Nephron progenitor cell (in vitro differentiated cells): ENCODE results near the gene KLKB1.
"Not testable (repeated sequence)": the region's sequence is repeated elsewhere in the genome, so short reads cannot be mapped to it uniquely, and the experiment has no call there.

ENCODE experiments used
- DNase-seq: peaks from one replicate; pipeline ENCODE4 v3.0.0; 2021
- H3K27ac Mint-ChIP-seq: 2 replicates; pipeline ENCODE4 v1.8.0; 2021; ENCODE audit warnings: mild to moderate bottlenecking, moderate library complexity, mixed read lengths
- H3K27me3 Mint-ChIP-seq: 2 replicates; pipeline ENCODE4 v1.8.0; 2021; ENCODE audit warnings: mild to moderate bottlenecking, low read depth, mixed read lengths; ENCODE audit not compliant: poor library complexity
- H3K36me3 Mint-ChIP-seq: 2 replicates; pipeline ENCODE4 v1.8.0; 2021; ENCODE audit warnings: low read depth, mixed read lengths
- H3K4me1 Mint-ChIP-seq: 2 replicates; pipeline ENCODE4 v1.8.0; 2021; ENCODE audit warnings: mixed read lengths
- H3K4me3 Mint-ChIP-seq: 2 replicates; pipeline ENCODE4 v1.8.0; 2021; ENCODE audit warnings: mild to moderate bottlenecking, moderate library complexity, mixed read lengths
- H3K9me3 Mint-ChIP-seq: 2 replicates; pipeline ENCODE4 v1.8.0; 2021; ENCODE audit warnings: mild to moderate bottlenecking, moderate library complexity, mixed read lengths
- TF ChIP-seq, protein P1 (sequence below): fragments of 200-600 bp; sonication (generic); IDR thresholded peaks from 2 replicates; pipeline ENCODE4 v1.5.0; 2021; ENCODE audit warnings: antibody characterized with exemption

The KLKB1 gene

DNA sequence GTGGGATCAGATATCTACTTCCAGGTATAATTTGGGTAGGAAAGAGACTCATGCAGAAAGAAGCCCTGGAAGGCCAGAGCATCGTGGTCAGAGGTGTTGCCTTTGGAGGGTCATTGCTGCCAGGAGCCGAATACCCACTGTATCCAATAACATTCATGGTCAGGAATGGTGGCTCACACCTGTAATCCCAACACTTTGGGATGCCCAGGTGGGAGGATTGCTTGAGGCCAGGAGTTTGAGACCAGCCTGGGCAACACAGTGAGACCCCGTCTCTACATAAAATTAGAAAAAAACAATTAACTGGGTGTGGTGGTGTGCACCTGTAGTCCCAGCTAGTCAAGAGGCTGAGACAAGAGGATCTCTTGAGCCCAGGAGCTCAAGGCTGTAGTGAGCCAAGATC lies 27.8 kb downstream of the KLKB1 start:
- H3K4me1 Mint-ChIP-seq, result no peaks in the 10 kb centered on the region
- peaks cover 2% of the 10 kb centered on the region for H3K9me3 Mint-ChIP-seq
- no peak for DNase-seq
- H3K4me3 Mint-ChIP-seq, result no peak overlapping the region
- H3K36me3 Mint-ChIP-seq, result no peaks in the 10 kb centered on the region
- TF ChIP-seq, protein P1, sequence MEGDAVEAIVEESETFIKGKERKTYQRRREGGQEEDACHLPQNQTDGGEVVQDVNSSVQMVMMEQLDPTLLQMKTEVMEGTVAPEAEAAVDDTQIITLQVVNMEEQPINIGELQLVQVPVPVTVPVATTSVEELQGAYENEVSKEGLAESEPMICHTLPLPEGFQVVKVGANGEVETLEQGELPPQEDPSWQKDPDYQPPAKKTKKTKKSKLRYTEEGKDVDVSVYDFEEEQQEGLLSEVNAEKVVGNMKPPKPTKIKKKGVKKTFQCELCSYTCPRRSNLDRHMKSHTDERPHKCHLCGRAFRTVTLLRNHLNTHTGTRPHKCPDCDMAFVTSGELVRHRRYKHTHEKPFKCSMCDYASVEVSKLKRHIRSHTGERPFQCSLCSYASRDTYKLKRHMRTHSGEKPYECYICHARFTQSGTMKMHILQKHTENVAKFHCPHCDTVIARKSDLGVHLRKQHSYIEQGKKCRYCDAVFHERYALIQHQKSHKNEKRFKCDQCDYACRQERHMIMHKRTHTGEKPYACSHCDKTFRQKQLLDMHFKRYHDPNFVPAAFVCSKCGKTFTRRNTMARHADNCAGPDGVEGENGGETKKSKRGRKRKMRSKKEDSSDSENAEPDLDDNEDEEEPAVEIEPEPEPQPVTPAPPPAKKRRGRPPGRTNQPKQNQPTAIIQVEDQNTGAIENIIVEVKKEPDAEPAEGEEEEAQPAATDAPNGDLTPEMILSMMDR, result no peak
- peaks cover 4% of the 10 kb centered on the region for H3K27me3 Mint-ChIP-seq
- H3K27ac Mint-ChIP-seq, result no peak overlapping the region

DNA sequence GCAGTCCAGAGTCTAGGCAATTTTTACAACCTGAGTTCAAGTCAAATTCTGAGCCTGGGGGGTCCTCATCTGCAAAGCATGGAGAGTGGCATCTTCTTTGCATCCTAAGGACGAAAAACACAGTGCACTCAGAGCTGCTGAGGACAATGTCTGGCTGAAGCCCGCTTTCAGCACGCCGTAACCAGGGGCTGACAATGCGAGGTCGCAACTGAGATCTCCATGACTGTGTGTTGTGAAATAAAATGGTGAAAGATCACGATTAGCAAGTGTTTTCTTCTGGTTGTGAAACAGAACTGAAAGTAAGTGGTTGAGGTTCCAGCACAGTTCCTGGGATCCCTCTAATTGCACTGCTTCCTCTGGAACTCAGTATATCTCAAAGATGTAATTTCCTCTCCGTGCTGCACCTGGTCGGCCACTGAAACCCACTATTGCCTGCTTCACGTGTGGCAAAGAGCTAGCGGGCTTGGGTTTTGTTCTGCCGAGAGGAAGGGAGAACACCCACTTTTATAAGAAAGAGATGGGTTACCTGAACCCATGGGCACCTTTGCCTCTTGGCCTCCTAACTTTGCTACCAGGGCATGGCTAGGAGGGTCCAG lies 31.0 kb downstream of the KLKB1 start:
- H3K27me3 Mint-ChIP-seq, result no peaks in the 10 kb centered on the region
- no peaks in the 10 kb centered on the region for H3K36me3 Mint-ChIP-seq
- no peak overlapping the region for H3K27ac Mint-ChIP-seq
- H3K9me3 Mint-ChIP-seq, result peaks cover 6% of the 10 kb centered on the region
- no peak for DNase-seq
- no peaks in the 10 kb centered on the region for H3K4me1 Mint-ChIP-seq
- no peak overlapping the region for H3K4me3 Mint-ChIP-seq
- TF ChIP-seq, protein P1, result no peak

DNA sequence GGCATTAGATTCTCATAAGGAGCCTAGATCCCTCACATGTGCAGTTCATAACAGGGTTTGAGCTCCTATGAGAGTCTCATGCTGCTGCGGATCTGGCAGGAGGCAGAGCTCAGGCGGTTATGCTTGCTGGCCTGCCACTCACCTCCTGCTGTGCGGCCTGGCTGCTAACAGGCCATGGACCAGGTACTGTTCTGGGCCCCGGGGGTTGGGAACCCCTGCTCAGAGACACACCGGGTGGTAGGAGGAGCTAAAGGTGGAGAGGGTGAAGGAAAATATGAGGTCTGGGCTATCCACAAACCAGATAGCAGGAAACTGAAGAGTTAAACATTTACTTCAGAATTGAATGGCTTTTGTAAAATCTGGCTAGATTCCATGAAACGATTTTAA lies 32.8 kb downstream of the KLKB1 start:
- H3K4me3 Mint-ChIP-seq, result no peak overlapping the region
- DNase-seq, result no peak
- no peak overlapping the region for H3K27ac Mint-ChIP-seq
- H3K9me3 Mint-ChIP-seq, result peaks cover 6% of the 10 kb centered on the region
- H3K36me3 Mint-ChIP-seq, result no peaks in the 10 kb centered on the region
- no peaks in the 10 kb centered on the region for H3K4me1 Mint-ChIP-seq
- TF ChIP-seq, protein P1, result no peak
- H3K27me3 Mint-ChIP-seq, result peaks cover under 1% of the 10 kb centered on the region

DNA sequence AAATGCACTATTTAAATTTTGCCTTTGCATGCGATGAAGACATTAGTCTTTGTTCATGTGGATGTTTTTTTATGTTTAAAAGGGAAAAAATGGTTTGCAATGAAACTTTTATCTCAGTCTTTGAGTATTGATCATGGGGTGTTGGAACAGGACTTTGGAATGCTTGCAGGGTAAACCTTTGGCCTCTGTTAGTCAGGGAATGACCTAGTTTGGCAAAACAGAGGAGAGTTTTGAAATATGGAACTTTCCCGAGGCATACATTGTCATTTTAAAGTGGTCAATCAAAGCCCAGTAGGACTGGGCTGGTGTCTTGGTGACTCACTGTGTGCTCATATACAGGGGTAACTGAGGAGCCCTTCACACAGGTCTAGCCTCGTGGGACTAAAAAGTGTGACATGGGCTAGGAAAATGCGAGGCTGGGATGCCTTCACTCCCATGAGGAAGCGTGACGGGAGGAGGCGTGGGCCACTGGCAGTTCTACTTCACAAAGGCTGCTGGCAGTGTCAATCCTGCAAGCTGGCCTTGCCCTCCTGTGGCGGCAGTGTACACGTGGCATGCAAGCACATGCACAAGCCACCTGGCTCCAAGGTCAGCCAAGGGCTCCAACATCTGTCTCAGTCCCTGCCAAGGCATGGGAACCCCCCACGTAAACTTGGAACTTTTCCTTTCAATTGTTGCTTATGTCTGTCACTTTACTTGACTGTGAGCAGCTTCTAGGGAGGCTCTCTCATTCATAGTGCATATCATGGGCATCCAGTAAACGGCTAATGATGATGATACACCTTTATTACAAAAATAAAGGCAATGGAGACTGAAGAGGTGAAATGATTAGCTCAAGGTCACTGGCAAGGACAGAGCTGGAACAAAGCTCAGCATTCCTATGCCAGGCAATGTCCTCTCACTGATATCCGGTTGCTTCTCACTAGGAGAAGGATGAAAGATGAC lies 33.5 kb downstream of the KLKB1 start:
- Mint-ChIP-seq H3K4me1 (peaks cover 6% of the 10 kb centered on the region), H3K9me3 (peaks cover 6% of the 10 kb centered on the region), H3K36me3 (no peaks in the 10 kb centered on the region), H3K4me3 (no peak overlapping the region), H3K27ac (no peak overlapping the region), H3K27me3 (peaks cover 4% of the 10 kb centered on the region)
- TF ChIP-seq, protein P1, result no peak
- DNase-seq, result no peak

DNA sequence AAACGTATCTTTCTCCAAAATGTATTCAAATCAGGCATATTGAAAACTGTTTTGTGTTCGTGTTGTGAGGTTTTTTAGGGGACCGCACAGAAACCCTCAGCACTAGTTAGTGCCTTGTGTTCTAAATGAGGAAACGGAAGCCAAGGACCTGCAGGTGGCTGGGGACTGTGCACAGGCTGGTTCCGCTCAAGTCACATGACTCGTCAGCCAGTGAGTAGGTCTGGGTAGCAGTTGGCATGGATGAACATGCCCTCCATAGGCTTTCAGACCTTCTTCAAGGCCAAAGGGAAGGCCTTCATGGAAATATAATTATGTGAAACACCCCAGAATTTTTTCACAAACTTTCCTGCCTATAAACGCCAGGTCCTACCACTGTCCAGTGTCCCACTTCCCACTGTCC lies 37.4 kb downstream of the KLKB1 start:
- DNase-seq, result no peak
- H3K9me3 Mint-ChIP-seq, result peaks cover 11% of the 10 kb centered on the region
- H3K4me3 Mint-ChIP-seq, result no peak overlapping the region
- no peaks in the 10 kb centered on the region for H3K36me3 Mint-ChIP-seq
- H3K27me3 Mint-ChIP-seq, result peaks cover 4% of the 10 kb centered on the region
- TF ChIP-seq, protein P1, result no peak
- H3K4me1 Mint-ChIP-seq, result peaks cover 21% of the 10 kb centered on the region
- no peak overlapping the region for H3K27ac Mint-ChIP-seq

DNA sequence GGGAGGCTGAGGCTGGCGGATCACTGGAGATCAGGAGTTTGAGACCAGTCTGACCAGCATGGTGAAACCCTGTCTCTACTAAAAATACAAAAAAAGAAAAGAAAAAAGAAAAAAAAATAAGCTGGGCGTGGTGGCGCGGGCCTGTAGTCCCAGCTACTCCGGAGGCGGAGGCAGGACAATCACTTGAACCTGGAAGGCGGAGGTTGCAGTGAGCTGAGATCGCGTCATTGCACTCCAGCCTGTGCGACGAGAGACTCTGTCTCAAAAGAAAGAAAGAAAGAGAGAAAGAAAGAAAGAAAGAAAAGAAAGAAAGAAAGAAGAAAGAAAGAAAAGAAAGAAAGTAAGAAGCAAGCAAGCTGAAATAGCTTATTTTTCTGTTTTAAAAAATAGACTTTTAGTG lies 37.9 kb downstream of the KLKB1 start:
- peaks cover 21% of the 10 kb centered on the region for H3K4me1 Mint-ChIP-seq
- H3K9me3 Mint-ChIP-seq, DNase-seq, H3K36me3 Mint-ChIP-seq, H3K27me3 Mint-ChIP-seq, H3K4me3 Mint-ChIP-seq: not testable (repeated sequence)
- H3K27ac Mint-ChIP-seq, result peak overlapping the region; percentile 87
